Measurements from ENCODE around the gene ANKRD26.
A peak's percentile ranks its signal among the peaks of the same experiment; 100 is the strongest.

The ANKRD26 gene

DNA sequence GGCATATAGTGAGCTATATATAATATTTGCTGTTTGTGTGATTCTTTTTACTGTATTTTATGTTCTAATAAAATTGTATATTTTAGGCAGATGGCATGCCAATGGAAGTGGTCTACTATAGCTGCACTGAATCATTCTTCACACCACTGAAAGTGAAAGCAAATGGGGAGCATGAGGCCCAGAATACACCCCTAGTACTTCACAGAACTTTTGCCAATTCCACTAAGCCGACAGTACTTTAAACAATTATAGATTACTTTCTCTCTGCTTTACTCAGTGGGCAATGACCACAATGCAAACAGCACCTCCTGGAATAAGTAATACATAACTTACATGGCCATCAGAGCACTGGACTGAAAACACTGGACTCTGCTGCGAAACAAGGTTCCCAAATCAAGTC, 70.2 kb downstream of the ANKRD26 start:
- Histone ChIP-seq H3K27ac (no peak overlapping the region), H3K4me3 (no peak overlapping the region)

DNA sequence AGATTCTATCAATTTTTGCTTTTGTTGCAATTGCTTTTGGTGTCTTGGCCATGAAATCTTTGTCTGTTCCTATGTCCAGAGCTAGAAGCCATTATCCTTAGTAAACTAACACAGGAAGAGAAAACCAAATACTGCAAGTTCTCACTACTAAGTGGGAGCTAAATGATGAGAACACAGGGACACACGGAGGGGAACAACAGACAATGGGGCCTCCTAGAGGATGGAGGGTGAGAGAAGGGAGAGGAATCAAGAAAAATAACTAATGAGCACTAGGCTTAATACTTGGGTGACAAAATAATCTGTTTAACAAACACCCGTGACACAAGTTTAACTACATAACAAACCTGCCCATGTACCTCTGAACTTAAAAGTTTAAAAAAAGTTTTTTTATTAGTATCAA, 78.2 kb downstream of the ANKRD26 start:
- Histone ChIP-seq H3K4me3 (no peak overlapping the region), H3K27ac (no peak overlapping the region)

DNA sequence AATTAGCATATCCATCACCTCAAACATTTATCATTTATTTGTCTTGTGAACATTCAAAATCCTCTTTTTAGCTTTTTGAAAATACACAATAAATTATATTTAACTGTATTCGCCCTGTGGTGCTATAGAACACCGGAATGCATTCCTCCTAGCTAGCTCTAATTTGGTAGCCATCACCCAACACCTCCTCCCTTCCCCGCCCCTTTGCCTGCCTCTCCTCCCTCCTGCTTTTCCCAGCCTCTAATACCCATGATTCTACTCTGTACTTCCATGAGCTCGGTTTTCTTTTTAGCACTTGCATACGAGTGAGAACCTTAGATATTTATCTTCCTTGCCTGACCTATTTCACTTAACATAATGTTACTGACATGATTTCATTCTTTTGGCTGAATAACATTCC, 80.1 kb downstream of the ANKRD26 start:
- Histone ChIP-seq H3K4me3 (no peak overlapping the region), H3K27ac (no peak overlapping the region)

DNA sequence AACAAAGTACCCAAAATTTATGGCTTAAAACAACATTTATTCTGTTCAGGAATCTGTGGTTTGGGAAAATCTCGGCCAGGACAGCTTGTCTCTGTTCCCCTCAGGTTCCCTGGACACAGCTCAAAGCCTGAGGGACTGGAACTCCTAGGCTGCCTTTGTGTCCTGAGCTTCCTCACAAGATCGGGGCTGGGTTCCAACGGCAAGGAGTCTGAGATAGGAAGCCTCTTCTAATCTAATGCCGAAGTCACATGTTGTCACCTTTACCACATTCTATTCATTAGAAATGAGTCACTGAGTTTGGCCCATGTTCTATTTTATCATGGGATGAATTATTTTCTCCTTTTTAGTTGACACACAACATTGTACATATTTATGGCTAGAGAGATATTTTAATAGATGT, 80.5 kb downstream of the ANKRD26 start:
- Histone ChIP-seq H3K4me3 (no peak overlapping the region), H3K27ac (no peak overlapping the region)

DNA sequence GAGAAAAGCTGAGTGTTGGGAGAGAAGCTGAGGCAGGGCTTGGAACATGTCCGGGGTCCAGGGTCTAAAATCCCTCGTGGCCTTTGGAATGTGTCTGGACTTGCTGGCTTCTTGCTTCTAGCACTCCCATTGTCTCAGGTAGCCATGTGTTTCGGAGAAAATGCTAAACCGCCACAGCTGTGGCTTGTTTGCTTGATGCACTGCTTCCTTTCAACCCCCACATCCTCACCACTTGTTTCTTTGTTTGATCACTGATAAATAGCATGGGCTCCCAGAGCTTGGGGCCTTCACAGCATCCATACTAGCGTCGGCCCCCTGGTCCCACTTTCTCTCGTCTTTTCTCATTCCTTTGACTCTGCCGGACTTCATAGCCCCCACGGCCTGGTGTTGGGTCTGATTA, 102.7 kb downstream of the ANKRD26 start:
- Histone ChIP-seq H3K4me3 (no peak overlapping the region), H3K27ac (no peak overlapping the region)

DNA sequence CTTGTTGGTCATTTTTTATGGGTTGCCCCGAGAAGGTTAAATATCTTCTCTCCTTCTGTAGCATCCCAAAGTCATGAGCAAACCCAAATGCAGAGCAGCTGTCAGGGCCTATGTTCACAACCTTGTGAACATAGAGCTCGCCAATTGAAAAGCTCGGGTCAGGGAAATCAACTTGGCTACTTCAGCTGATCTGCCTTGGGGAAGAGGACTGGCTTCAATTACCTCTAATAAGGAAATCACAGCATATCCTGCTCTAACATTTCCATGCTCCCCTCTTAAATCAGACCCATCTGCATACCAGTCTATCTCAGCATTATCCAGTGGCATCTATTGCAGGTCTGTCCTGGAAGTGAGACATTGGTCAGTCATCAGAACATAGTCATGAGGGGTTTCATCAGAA, 105.6 kb downstream of the ANKRD26 start:
- no peak overlapping the region for H3K27ac ChIP-seq
- H3K4me3 ChIP-seq: no peak overlapping the region

DNA sequence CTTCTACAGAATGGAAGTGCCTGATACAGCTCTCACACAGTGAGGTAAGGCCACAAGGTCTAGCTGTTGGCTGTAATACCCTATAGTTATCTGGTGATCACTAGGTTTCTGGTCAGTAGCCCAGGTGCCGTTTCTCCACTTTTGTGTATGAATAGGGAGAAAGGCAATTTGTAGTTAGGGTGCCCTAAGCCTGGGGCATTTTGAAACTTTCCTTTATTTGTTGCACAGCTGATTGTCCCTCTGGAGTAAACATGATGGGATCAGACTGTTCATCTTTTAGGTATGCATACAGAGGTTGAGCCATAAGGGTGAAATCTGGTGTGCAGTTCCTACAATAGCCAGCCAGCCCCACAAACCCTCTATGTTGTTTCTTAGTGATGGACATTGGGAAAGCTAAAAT, 112.4 kb downstream of the ANKRD26 start:
- no peak overlapping the region for H3K4me3 ChIP-seq

DNA sequence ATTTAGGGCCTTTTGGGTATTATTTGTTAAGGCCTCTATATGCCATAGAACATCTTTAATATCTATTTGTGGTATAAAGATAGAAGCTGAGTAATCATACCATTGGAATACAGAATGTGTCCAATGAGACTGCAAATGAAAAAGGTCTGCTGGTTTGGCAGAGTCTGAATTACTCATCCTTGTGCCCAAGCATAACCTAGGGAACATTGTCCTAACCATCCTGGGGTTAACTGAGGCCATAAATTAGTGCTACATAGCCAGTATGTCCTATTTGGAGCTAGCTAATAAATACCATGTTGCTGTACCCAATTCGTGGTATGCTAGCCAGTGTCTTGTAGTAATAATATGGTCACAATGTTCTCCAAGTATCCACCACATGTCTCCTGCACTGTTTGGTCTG, 117.1 kb downstream of the ANKRD26 start:
- no peak overlapping the region for H3K27ac ChIP-seq
- no peak overlapping the region for H3K4me3 ChIP-seq

More for the DNA sequence above, 112.4 kb downstream of the ANKRD26 start:
- no peak overlapping the region for H3K27ac ChIP-seq

DNA sequence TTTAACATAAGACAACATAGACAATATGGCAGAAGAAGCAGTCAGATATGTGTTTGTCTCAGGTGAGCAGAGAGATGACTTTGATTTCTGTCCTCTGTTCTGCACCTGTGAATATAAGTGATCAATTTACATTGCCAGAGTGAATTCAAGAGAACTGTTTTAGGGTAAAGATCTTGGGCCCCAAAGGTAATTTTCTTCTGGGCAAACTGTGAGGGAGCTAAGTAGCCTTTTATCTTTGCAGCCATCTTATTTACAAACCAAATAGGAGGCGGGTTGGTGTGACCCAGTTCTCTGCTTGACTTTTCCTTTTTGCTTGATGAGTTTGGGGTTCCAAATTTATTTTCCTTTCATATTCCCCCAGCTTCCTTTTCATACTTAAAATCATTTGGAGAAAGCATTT, 118.2 kb downstream of the ANKRD26 start:
- Histone ChIP-seq H3K27ac (peak overlapping the region in 1 of 21 experiments; percentile 50), H3K4me3 (no peak overlapping the region)

DNA sequence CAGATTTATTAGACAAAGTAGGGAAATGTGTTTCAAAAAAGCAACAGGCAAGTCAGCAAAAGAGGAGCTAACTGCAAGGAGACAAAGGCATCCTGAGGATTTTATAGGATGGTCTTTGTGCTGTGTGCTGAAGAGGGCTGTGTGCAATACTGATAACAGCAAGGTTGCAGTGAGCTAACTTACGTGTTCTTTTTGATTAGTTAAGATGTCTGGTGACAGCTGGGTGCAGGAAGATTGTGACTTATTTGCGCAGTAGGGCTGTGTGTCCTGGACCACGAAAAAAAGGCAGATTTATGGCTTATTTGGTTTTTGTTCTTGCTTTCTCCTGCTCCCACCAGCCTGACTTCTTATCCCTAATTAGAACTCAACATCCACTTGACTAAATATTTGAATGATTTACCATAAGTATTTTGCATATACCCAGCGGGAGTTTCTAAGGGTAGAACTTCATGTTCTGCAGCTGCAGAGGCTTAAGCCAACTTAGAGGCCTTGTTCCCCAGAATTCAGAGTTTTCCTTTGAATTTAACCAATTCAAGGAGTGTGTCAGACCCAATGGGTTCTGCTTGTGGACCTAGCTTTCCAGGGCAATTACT, 119.0 kb downstream of the ANKRD26 start:
- Histone ChIP-seq H3K4me3 (no peak overlapping the region), H3K27ac (no peak overlapping the region)

DNA sequence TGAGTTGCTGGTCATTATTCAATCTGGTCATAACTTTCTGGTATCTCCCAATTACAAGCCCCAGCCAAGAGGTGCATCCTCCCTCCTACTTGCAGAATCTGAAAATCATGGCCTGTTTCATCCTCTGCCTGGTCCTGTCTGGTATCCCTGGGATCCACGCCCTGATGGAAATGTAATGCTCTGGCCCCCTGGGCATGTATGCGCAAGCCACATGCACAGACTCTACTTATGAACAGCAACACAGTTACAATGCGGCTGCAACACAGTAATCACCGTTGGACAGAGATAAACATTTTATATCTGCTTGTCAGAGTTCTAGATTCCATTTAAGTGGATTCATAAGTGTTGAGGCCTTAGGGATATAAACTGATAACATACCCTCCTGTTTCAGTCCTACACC, 121.8 kb downstream of the ANKRD26 start:
- H3K27ac ChIP-seq: no peak overlapping the region

DNA sequence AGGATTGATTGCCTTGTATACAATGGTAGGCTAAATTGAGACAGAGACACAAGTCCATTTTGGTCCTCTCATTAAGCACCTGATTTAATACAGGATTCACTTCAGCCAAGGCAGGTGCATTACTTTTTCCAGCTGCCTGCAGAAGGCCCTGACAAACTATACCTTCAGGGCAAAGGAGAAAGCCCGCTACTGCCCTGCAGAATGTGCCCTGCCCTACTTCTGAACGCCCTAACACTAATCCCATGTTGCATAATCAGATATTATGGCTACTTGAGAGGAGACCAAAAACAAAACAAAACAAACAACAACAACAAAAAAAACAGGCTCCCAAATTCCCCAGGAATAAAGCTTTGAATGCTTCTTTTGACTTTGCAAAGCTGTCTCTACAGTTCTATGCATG, 122.7 kb downstream of the ANKRD26 start:
- no peak overlapping the region for H3K27ac ChIP-seq
- no peak overlapping the region for H3K4me3 ChIP-seq

More for the DNA sequence above, 121.8 kb downstream of the ANKRD26 start:
- no peak overlapping the region for H3K4me3 ChIP-seq

DNA sequence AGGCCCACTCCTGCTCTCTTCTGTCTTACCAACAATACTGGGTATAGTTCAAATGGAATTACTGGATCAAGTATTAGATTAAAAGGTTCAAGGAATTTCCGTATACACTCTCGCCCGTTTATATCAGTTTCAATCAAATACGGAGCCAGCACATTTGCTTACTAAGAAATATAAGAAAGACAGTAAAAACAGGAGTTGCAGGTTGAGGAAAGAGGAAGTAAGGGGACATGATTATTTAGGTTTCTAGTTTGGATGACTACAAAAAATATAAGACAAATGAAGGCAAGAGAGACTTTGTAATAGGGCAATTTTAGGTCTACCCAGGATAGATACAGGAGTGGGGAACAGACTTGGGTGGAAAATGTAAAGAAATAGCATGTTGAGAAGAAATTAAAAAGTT, 129.6 kb downstream of the ANKRD26 start:
- no peak overlapping the region for H3K4me3 ChIP-seq

DNA sequence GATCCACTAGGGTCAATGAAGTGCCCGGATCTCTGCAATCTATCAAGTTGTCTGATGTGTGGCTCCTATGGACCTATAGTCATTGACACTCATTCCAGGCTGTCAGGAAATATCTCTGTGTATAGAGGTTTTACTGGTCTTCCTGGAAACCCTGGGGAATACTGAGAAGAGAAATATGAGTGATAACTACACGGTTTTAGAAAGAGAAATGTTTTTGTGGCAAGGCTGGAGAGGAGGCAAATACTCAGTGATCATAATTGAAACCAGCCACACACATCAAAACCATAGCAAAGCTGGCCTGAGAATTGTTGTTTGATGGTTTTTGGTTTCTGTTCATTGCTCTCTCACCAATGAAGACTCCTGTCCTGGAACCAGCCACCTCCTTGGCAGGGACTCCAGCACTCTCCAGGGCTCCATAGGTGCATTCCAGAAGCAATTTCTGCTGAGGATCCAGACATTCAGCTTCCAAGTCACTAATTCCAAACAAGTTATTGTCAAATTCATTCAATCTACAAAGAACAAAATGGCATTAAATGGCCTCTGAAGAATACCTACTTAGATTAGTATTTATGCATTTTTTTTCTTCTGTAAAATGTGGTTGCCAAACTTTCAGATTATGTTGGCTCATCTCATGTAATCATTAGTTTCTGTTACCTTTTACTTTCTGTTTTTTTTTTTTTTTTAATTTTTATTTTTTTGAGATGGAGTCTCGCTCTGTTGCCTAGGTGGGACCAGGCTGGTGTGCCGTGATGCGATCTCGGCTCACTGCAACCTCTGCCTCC, 131.0 kb downstream of the ANKRD26 start:
- H3K27ac ChIP-seq: no peak overlapping the region
- no peak overlapping the region for H3K4me3 ChIP-seq

More for the DNA sequence above, 129.6 kb downstream of the ANKRD26 start:
- H3K27ac ChIP-seq: no peak overlapping the region

DNA sequence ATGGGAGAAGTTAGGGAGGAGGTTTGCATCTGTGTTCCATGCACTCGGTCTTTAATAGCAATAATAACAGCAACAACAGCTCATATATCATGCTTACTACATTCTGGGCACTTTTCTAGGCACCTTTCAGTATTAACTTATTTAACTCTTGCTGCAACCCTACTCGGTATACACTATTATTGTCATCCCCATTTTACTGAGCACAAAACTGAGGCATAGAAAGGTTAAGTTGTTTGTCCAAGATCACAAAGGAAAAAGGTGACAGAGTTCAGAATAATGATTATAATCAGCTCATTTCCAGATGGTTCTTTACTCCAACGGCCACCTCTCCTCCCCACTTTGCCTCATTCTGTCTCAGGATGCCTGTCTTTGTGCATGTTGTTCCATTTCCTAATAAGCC, 137.5 kb downstream of the ANKRD26 start:
- Histone ChIP-seq H3K4me3 (no peak overlapping the region), H3K27ac (no peak overlapping the region)

DNA sequence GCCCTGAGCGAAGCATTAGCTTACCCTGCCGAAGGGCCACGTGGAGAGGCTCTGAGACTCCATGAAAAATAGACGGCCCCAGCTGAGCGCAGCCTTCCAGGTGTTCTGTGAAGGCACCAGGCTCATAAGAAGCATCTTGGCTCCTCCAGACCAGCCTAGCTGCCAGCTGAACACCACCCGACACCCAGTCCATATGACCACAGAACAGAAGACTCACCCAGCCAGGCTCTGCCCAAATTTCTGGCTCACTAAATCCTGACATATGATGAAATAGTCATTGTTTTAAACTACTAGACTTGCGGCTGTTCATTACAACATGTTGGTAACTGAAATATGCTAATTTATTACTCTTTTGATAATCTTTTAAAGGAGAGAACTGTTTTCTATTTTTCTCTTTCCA, 140.0 kb downstream of the ANKRD26 start:
- Histone ChIP-seq H3K4me3 (no peak overlapping the region), H3K27ac (peak overlapping the region in 1 of 21 experiments; percentile 18)

DNA sequence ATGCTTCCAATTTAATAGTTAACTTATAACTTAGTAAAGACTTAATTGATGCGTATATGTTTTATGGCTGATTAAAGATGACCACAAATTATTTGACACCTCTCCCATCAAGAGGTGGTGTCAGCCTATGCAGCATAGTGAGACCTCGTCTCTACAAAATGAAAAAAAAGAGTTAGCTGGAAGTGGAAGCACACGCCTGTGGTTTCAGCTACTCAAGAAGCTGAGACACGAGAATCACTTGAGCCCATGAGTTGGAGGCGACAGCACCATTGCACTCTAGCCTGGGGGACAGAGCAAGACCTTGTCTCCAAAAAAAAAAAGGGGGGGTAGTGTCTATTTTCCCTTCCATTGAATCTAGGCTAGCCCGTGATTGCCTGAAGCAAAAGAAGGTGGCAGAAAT, 140.5 kb downstream of the ANKRD26 start:
- Histone ChIP-seq H3K4me3 (no peak overlapping the region), H3K27ac (peak overlapping the region in 1 of 21 experiments; percentile 18)

All from skin epidermis (tissue), 12 donors.